CD14-positive monocyte (primary cell): Measurements from ENCODE around the gene DOCK1. TPM values are rescaled to one million over a fixed set of nuclear protein-coding genes. Genes with fewer than 3 reads are reported as not detected.

Experiments
- DNase-seq, 3 donors: peaks; one replicate each; pipeline ENCODE4 v3.0.0-alpha.2; 2011 to 2022
- H2AFZ ChIP-seq: 2 replicates; pipeline ENCODE4 v1.6.0; 2012; ENCODE audit warnings: mild to moderate bottlenecking, low read depth, low read length, inconsistent platforms; ENCODE audit not compliant: insufficient read depth, poor library complexity, severe bottlenecking
- H3K27ac ChIP-seq, 2 donors: 1 replicate in 1 of 2; 2 replicates in 1 of 2; pipeline ENCODE4 v1.5.1; 2012 to 2013; ENCODE audit warnings: low read length in 2 of 2, control low read depth in 1 of 2, inconsistent platforms in 1 of 2, low read depth in 1 of 2, mild to moderate bottlenecking in 1 of 2
- H3K27me3 ChIP-seq, 2 donors: one replicate each; pipeline versions ENCODE4 v1.6.0 to v1.6.1; 2011 to 2013; ENCODE audit warnings: low read length in 2 of 2; ENCODE audit not compliant: control insufficient read depth in 2 of 2, insufficient read depth in 2 of 2
- H3K36me3 ChIP-seq, 2 donors: replicated peaks in 1 of 2; 1 replicate in 1 of 2; 2 replicates in 1 of 2; pipeline versions ENCODE4 v1.5.1 to v1.6.1; 2012 to 2013; ENCODE audit warnings: low read length in 2 of 2, control low read depth in 1 of 2, inconsistent platforms in 1 of 2, mild to moderate bottlenecking in 1 of 2; ENCODE audit not compliant: insufficient read depth in 2 of 2, control insufficient read depth in 1 of 2
- H3K4me1 ChIP-seq, 2 donors: 1 replicate in 1 of 2; 2 replicates in 1 of 2; pipeline versions ENCODE4 v1.5.1 to v1.6.1; 2012 to 2013; ENCODE audit warnings: low read length in 2 of 2, control low read depth in 1 of 2, inconsistent platforms in 1 of 2, mild to moderate bottlenecking in 1 of 2, moderate library complexity in 1 of 2; ENCODE audit not compliant: insufficient read depth in 2 of 2, control insufficient read depth in 1 of 2
- H3K4me2 ChIP-seq: replicated peaks from 2 replicates; pipeline ENCODE3; 2012; ENCODE audit warnings: low read length, moderate library complexity, mild to moderate bottlenecking; ENCODE audit not compliant: poor library complexity, severe bottlenecking; ENCODE audit errors: extremely low read depth
- H3K4me3 ChIP-seq, 3 experiments: fragments of 200-600 bp in 1 of 3; sonication (generic) in 1 of 3; replicated peaks in 1 of 3; 1 replicate in 2 of 3; 2 replicates in 1 of 3; pipeline ENCODE4 v1.5.1; 2011 to 2013; ENCODE audit warnings: low read length in 3 of 3, mild to moderate bottlenecking in 3 of 3, control low read depth in 2 of 3, low read depth in 2 of 3, inconsistent platforms in 1 of 3, moderate library complexity in 1 of 3
- H3K79me2 ChIP-seq: 2 replicates; pipeline ENCODE4 v1.6.0; 2012; ENCODE audit warnings: mild to moderate bottlenecking, control low read depth, inconsistent platforms, low read length, moderate library complexity; ENCODE audit not compliant: insufficient read depth
- H3K9ac ChIP-seq: 2 replicates; pipeline ENCODE4 v1.6.0; 2017; ENCODE audit warnings: low read length, mild to moderate bottlenecking; ENCODE audit not compliant: insufficient read depth, poor library complexity, severe bottlenecking
- H3K9me3 ChIP-seq, 2 donors: replicated peaks in 1 of 2; 1 replicate in 1 of 2; 2 replicates in 1 of 2; pipeline versions ENCODE4 v1.5.1 to v1.6.1; 2012 to 2013; ENCODE audit warnings: low read length in 2 of 2, control low read depth in 1 of 2; ENCODE audit not compliant: control insufficient read depth in 1 of 2, insufficient read depth in 1 of 2
- H4K20me1 ChIP-seq: 2 replicates; pipeline ENCODE4 v1.6.0; 2012; ENCODE audit warnings: mild to moderate bottlenecking, low read length, control low read depth, moderate library complexity; ENCODE audit not compliant: insufficient read depth
- H3K27ac Mint-ChIP-seq, 7 donors: one replicate each; pipeline ENCODE4 v1.8.0; 2020; ENCODE audit warnings: mild to moderate bottlenecking in 7 of 7, mixed read lengths in 7 of 7, moderate library complexity in 6 of 7, inconsistent platforms in 2 of 7
- H3K27me3 Mint-ChIP-seq, 3 donors: one replicate each; pipeline ENCODE4 v1.8.0; 2021 to 2022; ENCODE audit warnings: low read depth in 3 of 3, mild to moderate bottlenecking in 3 of 3, mixed read lengths in 3 of 3, moderate library complexity in 3 of 3, inconsistent platforms in 1 of 3
- H3K36me3 Mint-ChIP-seq, 2 donors: one replicate each; pipeline ENCODE4 v1.8.0; 2020; ENCODE audit warnings: mixed read lengths in 2 of 2, inconsistent platforms in 1 of 2, mild to moderate bottlenecking in 1 of 2
- H3K4me1 Mint-ChIP-seq: one replicate; pipeline ENCODE4 v1.8.0; 2020; ENCODE audit warnings: mild to moderate bottlenecking, mixed read lengths
- H3K4me3 Mint-ChIP-seq, 2 donors: one replicate each; pipeline ENCODE4 v1.8.0; 2020; ENCODE audit warnings: mild to moderate bottlenecking in 2 of 2, mixed read lengths in 2 of 2, moderate library complexity in 1 of 2
- H3K9me3 Mint-ChIP-seq, 7 donors: one replicate each; pipeline ENCODE4 v1.8.0; 2020 to 2022; ENCODE audit warnings: mixed read lengths in 7 of 7, mild to moderate bottlenecking in 6 of 7, moderate library complexity in 6 of 7, inconsistent platforms in 2 of 7
- CTCF ChIP-seq: fragments of 200-600 bp; IDR thresholded peaks from one replicate; pipeline ENCODE4 v1.8.0; 2022; ENCODE audit warnings: antibody characterized with exemption, mild to moderate bottlenecking
- WGBS: methylation state at CpG from one replicate; pipeline ENCODE4 v1.1.5; 2013; ENCODE audit warnings: missing lambda C conversion rate; ENCODE audit not compliant: insufficient coverage; 5-methylcytosine and 5-hydroxymethylcytosine counted together
- intact Hi-C, 2 donors: fragments of 100-400 bp; cut with micrococcal nuclease; formaldehyde crosslinking; loops; one replicate each; pipeline versions ENCODE4 v1.15.0 to v1.15.1; 2023
- polyA plus RNA-seq, 3 donors: library from polyadenylated mRNA; depleted of rRNA in 1 of 3; unstranded in 2 of 3; stranded (reverse) in 1 of 3; fragments of 300-500 nt in 2 of 3; fragments of >200 nt in 1 of 3; fragmentation: Illumina TruSeq in 2 of 3; gene quantifications; 1 replicate in 2 of 3; 2 replicates in 1 of 3; pipeline ENCODE4 v1.2.3, GENCODE V29; 2012 to 2021

Gene DOCK1
- polyA plus RNA-seq, 3 donors, result 0.31 to 0.35 TPM; not detected in 1

- peaks cover 0 to 15% (median 3%) of the 10 kb centered on the region in 7 donors for H3K9me3 Mint-ChIP-seq
- H3K36me3 Mint-ChIP-seq, result no peaks in the 10 kb centered on the region
- DNase-seq, result no peak
- Histone ChIP-seq H3K9ac (no peak overlapping the region), H3K79me2 (no peaks in the 10 kb centered on the region), H3K4me1 (no peaks in the 10 kb centered on the region), H3K36me3 (no peaks in the 10 kb centered on the region), H4K20me1 (no peaks in the 10 kb centered on the region), H3K4me3 (no peak overlapping the region), H3K27me3 (no peaks in the 10 kb centered on the region), H3K27ac (no peak overlapping the region), H2AFZ (no peak overlapping the region), H3K4me2 (no peak overlapping the region), H3K9me3 (no peaks in the 10 kb centered on the region)
- no peak overlapping the region for H3K27ac Mint-ChIP-seq
- no peak for TF ChIP-seq CTCF
- H3K27me3 Mint-ChIP-seq, result peaks cover 2 to 6% (median 5%) of the 10 kb centered on the region in 3 donors
- intact Hi-C loops, result no loop called here
- no peak overlapping the region for H3K4me3 Mint-ChIP-seq
- H3K4me1 Mint-ChIP-seq, result no peaks in the 10 kb centered on the region
- WGBS, result 98% methylated on average over 11 of the region's 14 CpGs
Measured at GRCh38 chr10:127498087-127498486, 592.9 kb downstream of the DOCK1 start.

DNA sequence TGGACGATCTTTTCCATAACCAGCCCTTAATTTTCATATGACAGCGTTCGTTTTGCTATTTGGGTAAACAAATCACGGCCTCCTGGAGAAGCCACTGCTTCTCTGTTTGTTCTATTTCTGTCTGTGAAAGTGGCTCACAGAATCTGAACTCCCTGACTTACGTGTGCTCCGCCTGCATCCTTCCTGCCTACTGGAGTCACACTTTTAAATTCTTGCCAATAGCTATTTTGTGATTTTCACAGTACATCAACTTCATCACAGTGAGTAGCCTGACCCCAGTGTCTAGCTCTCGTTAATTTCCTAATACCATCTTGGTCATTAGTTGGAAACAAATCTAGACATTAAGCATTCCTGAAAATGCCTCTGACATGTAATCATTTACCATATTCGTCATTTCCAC lies 594.9 kb downstream of the DOCK1 start:
- no peaks in the 10 kb centered on the region for H4K20me1 ChIP-seq
- DNase-seq, result no peak
- WGBS, result 84% methylated on average over 4 of the region's 8 CpGs
- Mint-ChIP-seq H3K4me1 (no peaks in the 10 kb centered on the region), H3K4me3 (no peak overlapping the region), H3K36me3 (no peaks in the 10 kb centered on the region), H3K27ac (no peak overlapping the region), H3K9me3 (peaks cover 0 to 12% (median 3%) of the 10 kb centered on the region in 7 donors), H3K27me3 (peaks cover 2% of the 10 kb centered on the region in 3 donors)
- H2AFZ ChIP-seq, result no peak overlapping the region
- no peaks in the 10 kb centered on the region for H3K27me3 ChIP-seq
- no peaks in the 10 kb centered on the region for H3K79me2 ChIP-seq
- intact Hi-C loops, result no loop called here
- no peak for TF ChIP-seq CTCF
- no peak overlapping the region for H3K4me3 ChIP-seq
- no peaks in the 10 kb centered on the region for H3K36me3 ChIP-seq
- H3K4me1 ChIP-seq, result no peaks in the 10 kb centered on the region
- H3K9me3 ChIP-seq, result no peaks in the 10 kb centered on the region
- H3K9ac ChIP-seq, result no peak overlapping the region
- no peak overlapping the region for H3K4me2 ChIP-seq
- no peak overlapping the region for H3K27ac ChIP-seq

Other genes starting within 250 kb of the DOCK1 start
- gene C10orf90, start 234.7 kb upstream of the DOCK1 start, polyA plus RNA-seq, result not detected